NCI-H1048 (cell line): ENCODE measurements around the gene FARS2.

Source experiments
- DNase-seq: peaks from one replicate; lab custom pipeline; 2025; lab: John Stamatoyannopoulos, UW

The FARS2 gene

DNA sequence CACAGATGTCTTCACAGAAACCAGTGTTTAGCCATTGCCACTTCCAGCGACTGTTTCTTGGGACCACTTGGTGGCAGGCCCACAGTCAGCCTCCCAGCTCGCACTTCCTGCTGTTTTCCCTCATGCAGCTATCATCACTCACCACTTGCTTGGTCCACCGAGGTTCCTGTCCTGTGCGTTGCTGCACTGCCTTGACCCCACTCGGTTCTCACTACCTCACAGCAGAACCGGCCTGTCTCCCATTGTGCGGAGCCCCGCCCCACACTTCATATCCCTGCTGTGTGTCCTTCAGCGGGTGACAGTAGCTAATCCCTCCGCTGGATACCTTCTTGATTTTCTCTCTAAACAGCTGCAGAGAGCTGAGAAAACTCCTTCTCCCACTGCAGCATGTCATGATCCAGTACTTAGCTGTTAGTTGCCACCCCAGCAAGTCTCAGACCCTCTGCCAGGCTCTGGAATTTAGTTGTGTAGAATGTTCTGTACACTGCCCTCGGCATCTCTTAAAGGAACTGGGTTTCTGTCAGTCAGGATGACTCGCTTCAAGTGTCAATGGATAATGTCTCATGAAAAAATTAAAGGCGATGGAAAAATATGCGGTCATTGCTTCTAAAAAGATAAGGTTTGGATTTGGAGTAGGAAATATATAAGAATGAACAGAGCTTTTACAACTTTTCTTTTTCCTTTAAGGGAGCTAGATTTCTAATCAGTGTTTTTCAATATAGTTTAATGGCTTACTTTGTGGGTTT lies 208.0 kb downstream of the FARS2 start:
- no peak for DNase-seq

DNA sequence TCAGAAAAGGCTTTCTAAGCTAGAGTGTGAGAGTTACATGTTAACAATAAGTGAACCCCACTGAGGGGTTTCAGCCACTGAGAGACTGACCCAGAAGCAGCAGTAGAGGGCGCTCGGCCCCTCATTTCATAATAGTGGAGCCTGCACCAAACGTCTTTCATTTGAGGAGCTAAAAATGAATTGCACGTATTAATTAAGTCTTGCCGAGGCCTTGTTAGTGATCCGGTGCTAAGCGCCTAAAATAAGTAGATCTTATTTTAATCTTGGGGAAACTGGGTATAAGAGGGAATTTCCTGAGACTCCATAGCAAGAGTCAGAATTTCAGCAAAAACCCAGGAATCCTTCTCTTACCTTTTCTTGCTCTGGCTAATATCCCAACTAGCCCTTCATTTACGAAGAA lies 209.7 kb downstream of the FARS2 start:
- DNase-seq, result peak; percentile 12

DNA sequence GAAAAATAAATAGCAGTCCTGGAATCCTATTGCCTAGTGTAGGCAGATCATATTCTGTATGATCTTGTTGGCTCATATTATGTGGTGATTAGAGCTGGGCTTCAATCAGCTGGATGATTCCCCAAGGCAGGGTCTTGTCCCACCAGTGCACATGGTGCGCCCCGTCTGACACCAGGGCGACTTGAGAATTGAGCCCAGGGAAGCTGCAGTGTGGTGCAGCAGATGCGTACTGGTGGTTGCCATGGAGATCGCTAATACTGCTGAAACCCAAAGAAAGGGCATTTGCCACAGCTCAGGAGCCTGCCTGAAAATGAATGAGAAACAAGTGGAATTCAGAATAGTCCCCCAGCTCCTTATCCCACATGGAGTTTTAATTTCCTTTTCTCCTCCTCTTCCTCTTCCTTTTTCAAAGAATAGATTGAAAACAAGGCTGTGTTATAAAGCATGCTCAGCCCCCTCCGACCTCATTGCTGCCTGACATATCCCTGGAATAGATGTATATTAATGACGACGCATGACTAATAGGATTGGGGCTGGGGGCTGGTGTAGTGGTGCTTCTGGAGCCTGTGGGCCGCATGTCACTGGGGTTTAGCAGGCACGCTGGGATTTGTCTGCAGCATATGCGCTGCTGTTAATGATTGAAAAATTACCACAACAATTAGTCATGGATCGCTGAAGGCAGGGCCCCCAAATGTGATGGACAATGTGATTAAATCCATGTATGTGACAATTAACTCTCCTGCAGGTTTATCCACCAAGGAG lies 210.5 kb downstream of the FARS2 start:
- DNase-seq, result no peak

DNA sequence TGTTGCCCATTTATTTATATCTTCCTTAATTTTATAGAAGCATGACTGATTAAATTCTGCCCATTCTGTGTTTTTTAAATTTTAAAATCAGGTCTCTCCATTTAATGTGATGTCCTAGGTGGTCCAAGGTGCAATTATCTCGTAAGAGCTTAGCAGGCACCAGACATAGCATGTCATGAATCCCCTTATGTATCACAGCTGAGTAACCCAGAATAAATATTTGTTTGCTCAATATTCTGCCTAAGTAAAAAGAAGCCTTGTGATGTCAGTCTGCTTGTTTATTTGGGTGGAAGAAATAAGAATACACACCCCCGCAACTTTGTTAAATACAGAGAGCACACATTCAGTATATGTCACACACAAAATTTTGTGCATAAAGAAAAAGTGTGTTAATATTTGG lies 211.3 kb downstream of the FARS2 start:
- DNase-seq, result no peak

DNA sequence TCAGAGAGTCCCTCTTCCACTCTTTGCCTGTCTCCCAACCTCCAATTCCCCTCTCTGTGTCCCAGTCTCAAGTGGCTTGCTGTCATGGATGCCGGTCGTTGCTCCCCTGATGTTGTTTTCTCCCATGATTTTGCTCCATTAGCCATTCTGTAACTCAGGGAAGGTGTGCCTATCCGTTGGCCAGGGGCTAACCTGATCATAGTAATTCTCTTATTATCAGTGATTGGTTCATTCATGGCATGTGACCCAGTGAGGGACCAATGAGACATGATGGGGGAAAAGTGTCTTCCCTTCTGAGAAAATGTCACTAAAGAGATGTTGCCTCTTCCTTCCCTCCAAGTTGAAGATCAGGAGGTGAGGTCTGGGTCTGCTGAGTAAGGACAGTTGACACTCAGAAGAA lies 214.5 kb downstream of the FARS2 start:
- no peak for DNase-seq

DNA sequence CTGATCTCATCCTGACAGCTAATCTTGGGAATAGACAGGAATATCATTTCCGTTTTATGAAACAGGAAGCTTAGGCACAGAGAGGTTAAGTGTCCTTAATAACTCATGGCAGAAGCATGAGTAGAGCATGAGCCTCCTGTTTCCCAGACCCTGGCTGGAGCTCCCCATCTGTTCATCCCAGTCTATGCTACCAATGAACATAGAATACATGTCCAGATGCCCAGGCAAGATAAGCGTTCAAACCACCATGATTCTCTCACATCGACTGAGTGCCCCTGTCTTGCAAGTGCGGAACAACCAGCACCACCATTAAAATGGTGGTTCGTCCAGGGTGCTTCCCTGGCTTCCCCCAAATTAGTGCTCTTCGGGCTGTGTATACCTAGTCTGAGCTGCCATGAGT lies 217.1 kb downstream of the FARS2 start:
- no peak for DNase-seq

DNA sequence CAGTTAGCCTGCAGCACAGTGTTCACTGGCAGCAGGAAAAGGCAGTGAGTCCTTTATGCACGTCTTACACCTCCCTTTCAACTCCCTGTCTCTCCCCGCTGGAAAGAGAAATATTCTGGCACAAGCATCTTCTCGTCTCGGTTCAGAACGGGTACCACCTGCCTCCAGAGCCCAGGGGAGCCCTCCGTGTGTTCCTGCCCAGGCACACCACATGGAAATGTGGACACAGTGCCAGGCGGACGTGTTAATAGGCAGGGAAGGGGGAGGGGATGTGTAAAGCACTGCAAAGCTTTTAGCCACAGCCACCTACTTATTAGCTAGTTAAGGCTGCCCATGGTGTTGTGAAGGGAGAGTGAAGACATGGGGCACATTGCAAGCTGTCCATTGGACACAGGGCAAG lies 219.7 kb downstream of the FARS2 start:
- no peak for DNase-seq

DNA sequence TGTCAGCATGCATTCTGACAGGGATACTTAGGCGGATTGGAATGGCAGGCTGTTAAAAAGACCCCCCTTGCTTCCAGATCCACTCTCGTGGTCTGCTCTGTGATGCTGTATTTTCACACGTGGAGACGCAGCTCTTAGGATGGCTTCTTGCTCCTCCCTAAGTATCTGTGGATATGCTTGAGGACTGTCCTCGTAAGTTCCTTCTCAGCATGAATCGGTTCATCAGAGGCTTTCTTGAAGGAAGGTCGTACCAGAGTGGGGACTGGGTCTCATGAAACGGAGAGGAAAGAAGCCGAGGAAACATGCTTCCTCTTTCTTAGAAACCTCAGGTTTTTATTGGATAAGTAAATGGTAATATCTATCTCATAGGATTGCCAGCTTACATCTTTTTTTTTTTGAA lies 220.4 kb downstream of the FARS2 start:
- no peak for DNase-seq

DNA sequence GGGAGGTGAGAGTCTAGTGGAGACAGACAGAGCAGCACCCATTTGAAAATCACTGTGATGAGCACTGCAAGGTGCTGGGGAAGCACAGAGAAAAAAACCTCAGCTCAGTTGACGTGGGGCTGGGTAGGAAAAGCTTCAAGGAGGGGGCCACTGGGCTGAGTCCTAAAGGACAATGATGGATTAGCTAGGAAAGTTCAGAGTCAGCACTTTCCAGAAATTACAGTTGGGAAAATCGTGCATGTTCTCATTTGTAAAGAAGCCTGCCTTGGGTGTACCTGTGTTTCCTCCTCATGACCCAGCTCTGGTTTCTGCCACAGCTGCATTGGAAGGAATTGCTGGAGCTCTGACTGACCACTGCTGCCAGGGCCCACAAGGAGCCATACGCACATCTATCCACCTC lies 221.3 kb downstream of the FARS2 start:
- DNase-seq, result no peak

DNA sequence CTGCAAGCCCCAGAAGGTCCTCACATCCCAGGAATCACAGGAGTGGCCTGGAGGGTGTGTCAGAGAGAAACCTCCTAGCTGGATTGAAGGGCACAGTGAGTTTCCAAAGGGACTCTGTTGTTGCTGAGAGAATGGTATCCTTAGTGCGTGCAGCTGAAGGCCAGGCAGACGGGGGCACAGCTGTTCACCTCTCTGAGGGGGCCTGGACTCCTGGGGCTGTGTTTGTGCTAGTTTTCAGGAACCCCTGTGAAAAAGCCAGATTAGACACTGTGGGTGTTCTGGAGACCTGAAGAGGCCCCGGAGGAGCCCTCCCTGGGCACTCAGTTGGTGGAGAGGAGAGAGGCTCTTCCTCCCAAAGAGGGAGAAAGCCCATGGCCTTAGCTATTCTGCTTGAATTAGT lies 223.4 kb downstream of the FARS2 start:
- no peak for DNase-seq

DNA sequence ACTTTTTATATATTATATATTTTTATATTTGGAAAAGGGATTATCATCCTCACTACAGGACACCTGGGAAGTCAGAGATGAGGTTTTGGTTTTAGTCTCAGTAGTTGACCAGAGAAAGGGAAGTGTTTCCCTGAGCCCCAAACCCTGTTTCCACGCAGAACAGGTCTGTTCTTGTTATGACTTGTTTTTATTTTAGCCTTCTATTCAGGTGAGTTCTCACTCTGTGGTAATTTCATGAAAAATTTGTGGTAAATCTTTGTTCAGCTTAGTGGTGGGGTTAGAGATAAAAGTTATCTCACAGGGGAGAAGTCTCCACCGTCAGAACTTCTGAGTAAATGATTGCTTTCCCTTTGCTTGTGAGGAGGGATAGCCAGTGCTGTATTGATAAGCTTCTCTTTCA lies 224.9 kb downstream of the FARS2 start:
- no peak for DNase-seq

DNA sequence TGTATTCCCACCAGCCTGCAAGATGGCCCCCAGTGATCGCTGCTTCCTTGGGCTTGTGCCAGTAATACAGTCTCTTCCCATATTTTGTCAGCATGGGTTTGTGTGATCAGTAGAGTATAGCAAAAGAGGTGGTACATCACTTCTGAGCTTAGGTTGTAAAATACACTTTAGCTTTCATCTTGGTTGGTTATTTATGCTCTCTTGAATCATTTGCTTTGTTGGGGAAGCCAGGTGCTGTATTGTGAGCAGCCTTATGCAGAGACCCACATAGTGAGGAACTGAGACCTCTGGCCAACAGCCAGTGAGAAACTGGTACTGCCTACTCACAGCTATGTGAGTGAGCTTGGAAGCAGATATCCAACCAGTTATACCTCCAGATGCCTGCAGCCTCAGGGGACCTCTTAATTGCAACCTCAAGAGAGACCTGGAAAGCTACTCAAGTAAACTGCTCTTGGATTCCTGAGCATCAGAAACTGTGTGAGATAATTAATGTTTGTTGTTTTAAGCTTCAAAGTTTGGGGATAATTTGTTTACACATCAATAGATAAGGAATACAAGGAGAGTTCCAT lies 229.3 kb downstream of the FARS2 start:
- DNase-seq, result no peak

DNA sequence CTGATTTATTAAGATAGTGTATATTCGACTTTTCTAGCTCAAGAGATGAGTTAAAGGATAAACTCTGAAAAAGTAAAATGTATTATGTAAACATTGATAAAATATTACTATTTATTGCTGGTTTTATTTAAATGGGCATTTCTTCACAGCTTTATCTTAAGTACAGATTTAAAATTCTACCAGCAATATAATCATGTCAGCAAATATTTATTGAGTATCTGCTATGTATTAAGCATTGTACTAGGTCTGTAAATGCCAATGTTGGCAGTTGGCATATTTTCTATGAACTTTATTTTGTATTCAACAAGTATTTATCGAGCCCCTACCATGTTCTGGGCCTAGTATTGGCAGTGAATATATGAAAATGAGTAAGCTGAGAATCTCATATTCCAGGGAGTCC lies 231.0 kb downstream of the FARS2 start:
- no peak for DNase-seq

DNA sequence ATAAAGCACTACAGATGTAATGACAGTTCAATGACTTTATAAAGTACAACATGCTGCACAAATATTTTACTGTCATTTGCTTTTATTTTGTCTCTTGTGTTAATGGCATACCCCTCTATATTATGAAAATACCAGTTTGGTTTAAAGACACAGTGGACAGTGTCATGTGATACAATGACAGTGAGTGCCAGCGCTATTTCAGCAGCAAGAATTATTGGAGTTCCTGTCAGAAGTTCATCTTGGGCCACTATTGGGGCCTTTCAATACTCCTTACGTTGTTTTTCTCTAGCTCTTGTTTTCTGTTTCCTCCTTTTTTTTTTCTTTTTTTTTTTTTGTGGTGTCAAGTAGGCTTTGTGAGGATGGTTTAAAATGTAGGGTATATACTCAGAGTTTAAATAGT lies 232.5 kb downstream of the FARS2 start:
- DNase-seq, result no peak

DNA sequence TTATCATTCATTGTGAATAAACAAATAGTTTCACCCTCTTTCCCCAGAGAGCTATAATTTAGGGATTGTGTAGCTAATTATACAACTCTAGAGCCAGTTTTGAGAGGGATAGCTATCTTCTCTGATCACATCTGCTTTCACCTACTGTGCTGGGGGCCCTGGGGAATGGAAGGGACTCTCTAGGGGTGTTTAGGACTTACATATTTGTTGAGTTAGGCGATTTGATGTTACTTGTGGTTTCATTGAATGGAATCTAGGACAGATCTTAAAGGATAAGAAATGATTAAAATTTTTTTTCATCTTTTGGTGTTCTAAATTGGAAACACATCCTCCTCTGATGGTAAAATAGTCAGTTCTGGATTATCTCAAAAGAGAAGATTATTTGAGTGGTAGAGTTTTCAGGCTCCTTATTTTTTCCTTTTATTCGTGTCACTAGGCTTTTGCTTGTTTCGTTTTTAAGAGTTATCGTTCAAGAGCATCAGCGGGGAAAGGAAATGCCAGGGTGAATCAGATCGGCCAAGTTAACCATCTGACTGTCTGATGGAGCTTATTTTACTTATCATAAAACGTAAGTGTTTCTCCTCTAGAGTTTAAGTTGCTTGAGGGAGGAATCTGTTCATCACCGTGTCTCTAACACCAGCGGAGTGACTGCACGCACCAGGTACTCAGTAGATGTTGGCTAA lies 236.7 kb downstream of the FARS2 start:
- no peak for DNase-seq

DNA sequence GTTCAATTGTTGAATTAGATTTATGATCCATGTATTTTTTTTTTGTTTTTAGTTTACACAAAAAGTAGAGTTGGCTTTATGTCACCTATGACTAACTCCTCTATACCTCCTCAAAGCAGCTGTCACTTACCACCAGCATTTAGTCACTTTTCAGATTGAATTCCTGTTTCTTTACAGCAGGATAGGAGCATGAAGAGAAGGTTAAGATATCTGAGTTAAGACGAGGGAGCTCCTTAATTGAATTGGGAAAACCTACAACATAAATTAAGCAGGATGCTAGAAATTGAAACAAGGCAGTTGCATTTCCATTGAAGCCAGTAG lies 237.2 kb downstream of the FARS2 start:
- no peak for DNase-seq

DNA sequence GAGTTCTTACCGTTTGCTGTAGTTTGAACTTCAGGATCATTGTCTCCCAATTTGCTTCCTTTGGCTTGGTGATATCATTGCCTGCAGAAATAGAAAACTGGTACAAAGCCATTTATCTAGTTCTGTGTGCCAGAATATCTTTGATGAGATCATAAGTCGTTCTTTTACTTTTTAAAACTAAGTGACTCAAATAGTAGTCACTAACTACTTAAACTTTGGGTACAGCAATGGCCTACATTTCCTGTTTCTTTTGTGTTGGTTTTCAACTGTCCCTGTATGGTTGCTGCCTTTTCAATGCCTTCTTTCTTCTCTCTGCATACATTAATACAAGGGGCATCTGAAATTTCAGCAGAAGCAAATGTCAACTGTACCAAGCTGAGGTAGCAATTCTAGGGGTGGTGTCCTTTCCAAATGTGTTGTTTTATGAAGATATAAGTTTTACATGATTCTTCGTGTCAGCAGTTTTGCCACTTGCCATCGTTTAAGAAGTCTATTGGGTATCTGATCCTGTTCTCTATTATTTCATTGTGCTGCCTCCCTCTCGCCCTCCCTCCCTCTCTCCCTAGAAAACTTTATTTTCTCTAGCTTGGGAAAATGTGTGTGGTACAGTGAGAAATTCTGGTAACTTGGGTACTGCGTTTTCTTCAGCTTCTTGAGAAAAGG lies 238.5 kb downstream of the FARS2 start:
- DNase-seq, result no peak

DNA sequence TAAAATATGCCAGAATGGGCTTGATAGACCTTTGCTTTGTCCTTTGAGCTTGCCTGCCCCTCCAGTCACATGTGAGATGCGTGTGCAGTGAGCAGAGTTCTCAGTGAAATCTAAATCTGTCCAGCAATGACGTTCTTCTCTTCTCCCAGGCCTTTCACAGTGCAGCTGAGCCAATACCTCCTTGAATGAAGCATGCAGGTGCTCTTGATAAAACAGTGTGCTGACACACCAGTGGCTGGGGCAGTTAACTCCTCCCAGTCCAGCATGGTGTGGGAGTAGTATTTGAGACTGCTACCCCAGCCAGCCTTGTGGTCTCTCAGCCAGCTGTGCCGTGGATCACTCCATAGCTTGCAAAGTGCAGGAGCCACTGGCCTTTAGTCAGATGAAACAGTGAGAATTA lies 240.5 kb downstream of the FARS2 start:
- DNase-seq, result no peak

DNA sequence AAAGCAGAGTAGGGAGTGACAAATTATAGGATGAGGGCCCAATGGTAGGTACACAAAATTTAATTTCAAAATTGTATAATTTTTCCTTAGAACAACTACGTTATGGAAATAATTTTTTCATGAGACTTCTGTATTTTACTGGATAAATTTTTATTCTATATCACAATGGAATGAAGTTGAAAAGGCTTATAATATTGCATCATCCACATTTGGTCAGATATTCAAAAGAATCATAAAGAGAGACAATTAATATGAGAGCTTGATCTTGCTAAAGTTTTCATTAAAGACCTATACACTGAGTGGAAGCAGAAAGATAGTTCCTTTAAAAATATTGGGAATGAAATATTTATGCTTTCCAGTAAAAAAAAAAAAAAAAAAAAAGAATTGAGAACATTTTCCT lies 242.8 kb downstream of the FARS2 start:
- no peak for DNase-seq

DNA sequence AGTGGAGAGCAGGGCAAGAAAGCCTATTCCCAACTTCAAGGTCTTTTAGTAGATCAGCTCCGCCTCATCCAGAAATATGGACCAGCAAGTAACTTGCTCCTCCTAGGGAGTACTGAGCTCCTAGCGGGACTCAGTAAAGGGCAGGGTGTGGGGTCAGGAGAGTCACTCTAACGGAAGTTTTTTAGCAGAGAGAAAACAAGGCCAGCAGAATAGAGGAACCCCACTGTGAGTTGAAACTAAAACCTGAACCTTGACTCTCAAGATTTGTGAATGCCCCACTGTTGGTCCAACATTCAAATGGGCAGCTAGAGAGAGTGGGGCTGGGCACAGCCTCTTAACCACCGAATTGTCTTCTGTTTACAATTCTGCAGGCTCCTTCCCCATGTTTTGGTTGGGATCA lies 244.8 kb downstream of the FARS2 start:
- no peak for DNase-seq

DNA sequence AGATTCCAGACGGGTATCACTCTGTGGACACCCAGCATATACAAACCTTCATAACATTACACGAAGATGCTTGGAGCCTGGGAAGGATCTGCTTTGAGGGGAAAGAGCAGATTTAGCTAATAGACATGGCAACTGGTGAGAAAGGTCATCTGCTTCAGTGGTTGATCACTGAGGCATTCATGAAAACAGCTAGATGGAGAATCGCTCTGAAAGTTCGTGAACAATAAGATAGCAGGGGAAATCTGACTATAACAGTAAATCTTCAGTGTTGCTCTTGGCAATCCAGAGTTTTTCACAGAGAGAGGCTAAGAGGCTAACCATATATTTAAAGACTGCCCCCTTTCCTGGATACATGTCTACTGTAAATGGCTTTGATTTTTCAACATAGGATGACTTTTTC lies 245.3 kb downstream of the FARS2 start:
- no peak for DNase-seq

DNA sequence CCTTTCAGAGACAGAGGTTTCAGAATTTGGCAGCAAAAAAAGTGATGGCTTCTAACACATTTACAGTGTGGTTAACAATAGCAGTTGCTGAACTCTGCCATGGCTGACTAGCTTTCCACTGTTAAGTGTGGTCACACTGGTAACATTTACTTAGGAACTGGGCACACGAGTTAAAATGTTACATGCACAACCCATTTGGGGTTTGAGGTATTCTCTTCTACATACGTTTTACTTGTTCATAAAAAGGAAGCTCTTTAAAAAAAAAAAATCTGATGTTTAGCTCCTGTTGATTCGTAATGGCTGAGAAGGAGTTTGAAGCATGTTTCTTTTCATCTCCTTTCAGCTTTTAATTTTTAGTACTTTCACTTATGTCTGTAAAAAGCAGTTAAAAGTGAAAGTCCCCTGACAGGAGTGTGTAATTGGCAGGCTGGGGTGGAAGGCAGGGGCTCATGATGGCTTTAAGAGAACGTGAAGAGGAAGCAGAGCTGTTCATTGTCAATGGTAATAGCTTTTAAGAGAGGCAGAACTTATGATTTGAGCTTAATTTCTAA lies 245.9 kb downstream of the FARS2 start:
- no peak for DNase-seq
